Fibroblast of pulmonary artery (primary cell): ENCODE data around the gene NUP210.

Experiments
- DNase-seq: peaks from one replicate; pipeline ENCODE4 v3.0.0-alpha.2; 2010; ENCODE audit warnings: low read depth
- H3K4me3 ChIP-seq: replicated peaks from 2 replicates; pipeline ENCODE4 v1.5.1; 2011; ENCODE audit warnings: low read depth, mild to moderate bottlenecking, control low read depth, low read length, moderate library complexity
- CTCF ChIP-seq: IDR thresholded peaks from 2 replicates; pipeline ENCODE4 v1.5.1; 2011; ENCODE audit warnings: mild to moderate bottlenecking, control low read depth, low read length, inconsistent platforms; ENCODE audit errors: missing control alignments

The NUP210 gene

DNA sequence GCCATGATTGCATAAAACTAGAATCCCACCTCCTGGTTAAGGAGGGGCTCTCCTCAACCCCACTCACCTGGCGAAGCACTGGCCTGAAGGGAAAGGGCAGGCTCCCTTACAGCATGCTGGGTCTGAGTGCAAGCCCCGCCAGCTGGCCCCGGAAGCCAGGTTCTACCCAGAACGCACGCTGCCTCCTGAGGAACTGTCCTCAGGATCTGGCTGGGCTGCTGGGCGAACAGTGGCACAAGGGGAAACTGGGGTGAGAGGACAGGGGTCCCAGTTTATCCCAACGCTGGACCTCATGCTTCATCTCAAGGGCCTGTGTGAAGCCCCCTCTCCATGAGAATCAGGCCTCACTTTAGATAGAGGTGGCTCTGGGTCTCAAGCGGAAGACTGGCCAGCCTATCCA is 47.5 kb downstream of the NUP210 start:
- no peak for DNase-seq
- no peak for TF ChIP-seq CTCF
- no peak overlapping the region for H3K4me3 ChIP-seq

- DNase-seq, result no peak
- H3K4me3 ChIP-seq, result no peak overlapping the region
- TF ChIP-seq CTCF, result no peak
These were observed 48.0 kb downstream of the NUP210 start for GRCh38 chr3:13372126-13372525.

- H3K4me3 ChIP-seq, result no peak overlapping the region
- no peak for DNase-seq
- TF ChIP-seq CTCF, result no peak
These were observed 48.7 kb downstream of the NUP210 start for GRCh38 chr3:13371100-13372075.

DNA sequence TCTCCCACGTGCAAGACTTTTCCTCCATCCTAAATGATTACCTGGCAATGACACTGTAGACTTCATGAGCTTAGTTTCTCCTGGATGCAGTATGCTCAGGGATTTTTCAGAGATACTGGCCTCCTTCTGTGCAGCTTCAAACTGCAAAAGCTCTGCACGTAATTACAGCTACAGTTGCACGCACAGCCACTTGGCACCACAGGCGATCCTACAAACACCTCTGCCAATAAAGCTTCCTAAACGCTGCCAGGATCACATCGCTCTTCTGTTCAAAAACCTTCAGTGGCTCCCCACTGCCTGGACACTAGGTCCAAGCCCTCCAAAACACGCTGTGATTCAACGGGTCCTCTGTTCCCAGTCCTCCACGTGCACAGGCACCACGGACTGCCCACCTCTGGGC is 49.5 kb downstream of the NUP210 start:
- H3K4me3 ChIP-seq, result no peak overlapping the region
- no peak for DNase-seq
- TF ChIP-seq CTCF, result no peak

DNA sequence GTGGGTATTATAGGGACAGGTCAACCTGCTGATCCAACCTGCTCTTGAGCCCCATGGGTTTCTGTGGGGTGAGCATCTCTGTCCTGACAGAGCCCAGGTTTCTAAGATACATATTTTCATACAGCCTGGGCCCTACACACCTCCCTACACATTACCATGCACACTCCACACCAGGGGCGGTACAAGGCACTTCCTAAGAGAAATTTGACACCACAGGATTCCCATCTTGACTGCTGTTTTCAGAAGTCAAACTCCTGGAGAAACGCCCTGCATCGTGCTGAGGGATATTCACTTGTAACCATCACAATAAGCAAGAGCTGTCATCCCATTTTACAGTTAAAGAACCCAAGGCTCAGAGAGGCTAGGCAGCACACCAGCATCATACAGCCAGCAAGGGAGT is 50.1 kb downstream of the NUP210 start:
- TF ChIP-seq CTCF, result no peak
- DNase-seq, result no peak
- H3K4me3 ChIP-seq, result no peak overlapping the region

- no peak overlapping the region for H3K4me3 ChIP-seq
- no peak for TF ChIP-seq CTCF
- no peak for DNase-seq
These were observed 51.3 kb downstream of the NUP210 start for GRCh38 chr3:13368834-13369233.

DNA sequence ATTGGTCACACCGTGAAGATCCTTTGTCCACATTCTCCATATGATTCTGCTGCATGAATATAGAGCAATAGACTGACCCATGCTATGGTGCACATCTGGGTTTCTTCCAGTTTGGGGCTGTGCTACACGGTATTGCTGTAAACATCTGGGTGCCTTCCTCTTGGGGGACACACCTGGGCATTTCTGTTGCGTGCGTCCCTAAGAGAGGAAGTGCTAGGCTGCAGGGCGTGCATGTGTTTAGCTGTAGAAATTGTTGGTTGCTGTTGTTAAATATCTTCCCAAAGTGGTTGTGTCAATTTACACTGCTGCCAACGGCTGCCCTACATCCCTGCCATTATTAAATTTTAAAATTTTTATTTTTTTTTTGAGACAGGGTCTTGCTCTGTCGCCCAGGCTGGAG is 52.4 kb downstream of the NUP210 start:
- no peak for TF ChIP-seq CTCF
- no peak for DNase-seq

More for the DNA sequence above, 52.4 kb downstream of the NUP210 start:
- no peak overlapping the region for H3K4me3 ChIP-seq
